Liver (tissue), 9 donors: ENCODE results near the gene PLA2G3. TPM values are rescaled to one million over a fixed set of nuclear protein-coding genes. Genes with fewer than 3 reads are reported as not detected.
A peak's percentile ranks its signal among the peaks of the same experiment; 100 is the strongest.

Source experiments
- DNase-seq: peaks from one replicate; pipeline ENCODE4 v3.0.0-alpha.2; 2017; ENCODE audit warnings: low spot score
- H3K27ac ChIP-seq, 2 donors: one replicate each; pipeline ENCODE4 v1.7.0; 2013; ENCODE audit warnings: inconsistent platforms in 2 of 2, low read length in 2 of 2, control low read depth in 1 of 2, low read depth in 1 of 2, mild to moderate bottlenecking in 1 of 2
- H3K27me3 ChIP-seq, 4 donors: one replicate each; pipeline versions ENCODE4 v1.6.1 to v1.7.0; 2013; ENCODE audit warnings: low read length in 3 of 4, inconsistent platforms in 1 of 4, mild to moderate bottlenecking in 1 of 4, moderate library complexity in 1 of 4; ENCODE audit not compliant: control insufficient read depth in 4 of 4, insufficient read depth in 4 of 4
- H3K36me3 ChIP-seq, 4 donors: one replicate each; pipeline versions ENCODE4 v1.6.1 to v1.7.0; 2013; ENCODE audit warnings: low read length in 3 of 4, mild to moderate bottlenecking in 3 of 4, low read depth in 1 of 4, moderate library complexity in 1 of 4; ENCODE audit not compliant: control insufficient read depth in 4 of 4, insufficient read depth in 3 of 4
- H3K4me1 ChIP-seq, 4 donors: one replicate each; pipeline versions ENCODE4 v1.6.1 to v1.7.0; 2013; ENCODE audit warnings: low read length in 3 of 4, mild to moderate bottlenecking in 3 of 4, moderate library complexity in 1 of 4; ENCODE audit not compliant: control insufficient read depth in 4 of 4, insufficient read depth in 4 of 4
- H3K4me3 ChIP-seq, 3 donors: one replicate each; pipeline versions ENCODE4 v1.6.1 to v1.7.0; 2013; ENCODE audit warnings: low read length in 3 of 3, control low read depth in 1 of 3, low read depth in 1 of 3, mild to moderate bottlenecking in 1 of 3
- H3K9ac ChIP-seq, 2 donors: one replicate each; pipeline ENCODE4 v1.7.0; 2013; ENCODE audit warnings: low read length in 2 of 2, mild to moderate bottlenecking in 2 of 2, moderate library complexity in 2 of 2, control low read depth in 1 of 2, low read depth in 1 of 2
- H3K9me3 ChIP-seq, 4 donors: one replicate each; pipeline versions ENCODE4 v1.6.1 to v1.7.0; 2013; ENCODE audit warnings: low read length in 3 of 4; ENCODE audit not compliant: control insufficient read depth in 4 of 4
- EGR1 ChIP-seq, 2 donors: IDR thresholded peaks; 2 replicates each; pipeline ENCODE4 v1.6.1; 2016 to 2018; ENCODE audit warnings: antibody characterized with exemption in 2 of 2, low read depth in 2 of 2
- FOXA1 ChIP-seq: IDR thresholded peaks from 2 replicates; pipeline ENCODE4 v1.6.1; 2016; ENCODE audit warnings: antibody characterized with exemption
- FOXA2 ChIP-seq: IDR thresholded peaks from 2 replicates; pipeline ENCODE4 v1.6.1; 2016; ENCODE audit warnings: antibody characterized with exemption
- GABPA ChIP-seq, 2 donors: IDR thresholded peaks in 1 of 2; conservative IDR thresholded peaks in 1 of 2; 2 replicates each; pipeline ENCODE4 v1.6.1; 2016; ENCODE audit warnings: antibody characterized with exemption in 2 of 2, mild to moderate bottlenecking in 1 of 2, moderate library complexity in 1 of 2
- HNF4A ChIP-seq, 2 donors: conservative IDR thresholded peaks; 2 replicates each; pipeline ENCODE4 v1.6.1; 2016; ENCODE audit warnings: antibody characterized with exemption in 2 of 2, mild to moderate bottlenecking in 2 of 2
- HNF4G ChIP-seq: IDR thresholded peaks from 2 replicates; pipeline ENCODE4 v1.6.1; 2016; ENCODE audit warnings: antibody characterized with exemption
- JUND ChIP-seq, 2 donors: IDR thresholded peaks; 2 replicates each; pipeline ENCODE4 v1.6.1; 2016; ENCODE audit warnings: antibody characterized with exemption in 2 of 2
- NR2F2 ChIP-seq: IDR thresholded peaks from 2 replicates; pipeline ENCODE4 v1.6.1; 2016; ENCODE audit warnings: antibody characterized with exemption
- RAD21 ChIP-seq, 2 donors: IDR thresholded peaks; 2 replicates each; pipeline ENCODE4 v1.6.1; 2016; ENCODE audit warnings: antibody characterized with exemption in 2 of 2, mild to moderate bottlenecking in 2 of 2
- RXRA ChIP-seq, 2 donors: IDR thresholded peaks; 2 replicates each; pipeline ENCODE4 v1.6.1; 2017 to 2018; ENCODE audit warnings: antibody characterized with exemption in 2 of 2, mild to moderate bottlenecking in 1 of 2
- SP1 ChIP-seq: IDR thresholded peaks from 2 replicates; pipeline ENCODE4 v1.6.1; 2018; ENCODE audit warnings: antibody characterized with exemption, mild to moderate bottlenecking
- TAF1 ChIP-seq: conservative IDR thresholded peaks from 2 replicates; pipeline ENCODE4 v1.6.1; 2016; ENCODE audit warnings: antibody characterized with exemption, mild to moderate bottlenecking
- YY1 ChIP-seq: IDR thresholded peaks from 2 replicates; pipeline ENCODE4 v1.6.1; 2016; ENCODE audit warnings: antibody characterized with exemption, mild to moderate bottlenecking
- WGBS: extraction: QIAGEN DNeasy Blood & Tissue Kit; methylation state at CpG from one replicate; pipeline ENCODE4 v1.1.7; 2013; 5-methylcytosine and 5-hydroxymethylcytosine counted together
- polyA plus RNA-seq, 2 donors: library from polyadenylated mRNA; stranded (reverse) in 1 of 2; unstranded in 1 of 2; fragments of 200-250 nt in 1 of 2; fragments of >200 nt in 1 of 2; fragmentation: Nextera tagmentation in 1 of 2; extraction: Ambion mirVana in 1 of 2; gene quantifications; one replicate each; pipeline versions ENCODE4 v1.2.1 to v1.2.3, GENCODE V29; 2013 to 2015
- total RNA-seq, 2 donors: library from RNA; depleted of rRNA; stranded (reverse); fragments of >200 nt; gene quantifications; one replicate each; pipeline ENCODE4 v1.2.3, GENCODE V29; 2014
- TF ChIP-seq, protein P1 (sequence below): fragments of 150-350 bp; IDR thresholded peaks from 2 replicates; pipeline ENCODE4 v1.5.1; 2017; ENCODE audit warnings: improper control_type of control experiment, low read depth, low read length; ENCODE audit not compliant: missing input control
- TF ChIP-seq, protein P2 (sequence below): IDR thresholded peaks from 2 replicates; pipeline ENCODE4 v1.6.1; 2016; ENCODE audit warnings: antibody characterized with exemption, mild to moderate bottlenecking
- TF ChIP-seq, protein P3 (sequence below): IDR thresholded peaks from 2 replicates; pipeline ENCODE4 v1.6.1; 2016; ENCODE audit warnings: antibody characterized with exemption
- TF ChIP-seq, protein P4 (sequence below): IDR thresholded peaks from 2 replicates; pipeline ENCODE4 v1.6.1; 2016; ENCODE audit warnings: antibody characterized with exemption
- TF ChIP-seq, protein P5 (sequence below): IDR thresholded peaks from 2 replicates; pipeline ENCODE4 v1.6.1; 2016; ENCODE audit warnings: antibody characterized with exemption
- donor health status: healthy.
- donor health status: healthy.
- donor health status: healthy.
- donor health status: healthy.
- donor health status: healthy.

The PLA2G3 gene
- total and polyA plus RNA-seq, 4 donors, result not detected

DNA sequence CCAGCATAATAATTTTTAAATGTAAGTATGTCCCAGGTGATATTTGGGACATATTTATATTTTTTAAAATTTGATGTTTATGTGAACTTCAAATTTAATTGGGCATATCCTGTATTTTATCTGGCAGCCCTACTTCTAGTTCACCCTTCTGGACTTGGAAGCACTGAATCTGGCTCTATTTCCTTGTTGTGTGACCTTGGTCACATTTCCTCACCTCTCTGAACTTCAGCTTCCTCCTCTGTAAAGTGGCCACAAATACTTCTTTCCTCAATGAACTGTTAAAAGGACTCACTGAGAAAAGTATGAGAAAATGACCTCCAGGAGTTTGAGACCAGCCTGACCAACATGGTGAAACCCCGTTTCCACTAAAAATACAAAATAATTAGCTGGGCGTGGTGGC lies 11.6 kb upstream of the PLA2G3 start:
- Histone ChIP-seq H3K36me3 (no peaks in the 10 kb centered on the region), H3K27me3 (no peaks in the 10 kb centered on the region), H3K4me1 (no peaks in the 10 kb centered on the region), H3K4me3 (no peak overlapping the region), H3K9ac (no peak overlapping the region), H3K27ac (no peak overlapping the region), H3K9me3 (peaks cover 0 to 7% (median 2%) of the 10 kb centered on the region in 4 donors)
- 86% methylated on average over 2 of the region's 2 CpGs for WGBS
- DNase-seq, result no peak
- TF ChIP-seq TAF1 (no peak), NR2F2 (peak; percentile 95)

DNA sequence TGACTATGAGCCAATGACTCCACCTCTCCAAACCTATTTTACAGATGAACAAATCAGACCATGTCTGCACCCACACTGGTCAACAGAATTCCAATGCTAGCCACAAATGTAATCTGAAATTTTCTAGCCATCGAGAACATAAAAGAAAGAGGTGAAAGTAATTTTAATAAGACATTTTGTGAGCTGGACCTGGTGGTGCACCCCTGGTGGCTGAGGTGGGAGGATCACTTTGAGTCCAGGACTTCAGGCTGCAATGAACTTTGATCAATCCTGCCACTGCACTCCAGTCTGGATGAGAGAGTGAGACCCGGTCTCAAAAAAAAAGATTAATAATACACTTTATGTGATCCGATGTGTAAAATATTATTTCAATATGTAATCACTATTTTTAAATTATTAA lies 10.3 kb upstream of the PLA2G3 start:
- TF ChIP-seq, protein P1, sequence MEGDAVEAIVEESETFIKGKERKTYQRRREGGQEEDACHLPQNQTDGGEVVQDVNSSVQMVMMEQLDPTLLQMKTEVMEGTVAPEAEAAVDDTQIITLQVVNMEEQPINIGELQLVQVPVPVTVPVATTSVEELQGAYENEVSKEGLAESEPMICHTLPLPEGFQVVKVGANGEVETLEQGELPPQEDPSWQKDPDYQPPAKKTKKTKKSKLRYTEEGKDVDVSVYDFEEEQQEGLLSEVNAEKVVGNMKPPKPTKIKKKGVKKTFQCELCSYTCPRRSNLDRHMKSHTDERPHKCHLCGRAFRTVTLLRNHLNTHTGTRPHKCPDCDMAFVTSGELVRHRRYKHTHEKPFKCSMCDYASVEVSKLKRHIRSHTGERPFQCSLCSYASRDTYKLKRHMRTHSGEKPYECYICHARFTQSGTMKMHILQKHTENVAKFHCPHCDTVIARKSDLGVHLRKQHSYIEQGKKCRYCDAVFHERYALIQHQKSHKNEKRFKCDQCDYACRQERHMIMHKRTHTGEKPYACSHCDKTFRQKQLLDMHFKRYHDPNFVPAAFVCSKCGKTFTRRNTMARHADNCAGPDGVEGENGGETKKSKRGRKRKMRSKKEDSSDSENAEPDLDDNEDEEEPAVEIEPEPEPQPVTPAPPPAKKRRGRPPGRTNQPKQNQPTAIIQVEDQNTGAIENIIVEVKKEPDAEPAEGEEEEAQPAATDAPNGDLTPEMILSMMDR, result peak; percentile 43
- TF ChIP-seq YY1 (no peak), HNF4A (conservative IDR thresholded peaks at IDR 0.05) (peak; percentile 57 to 80), GABPA (IDR thresholded peaks at IDR 0.05 in 1 of 2, conservative IDR thresholded peaks at IDR 0.05 in 1 of 2) (no peak), FOXA1 (no peak), NR2F2 (no peak), HNF4G (no peak), EGR1 (IDR thresholded peaks at IDR 0.05; ENCODE audit: low read depth in 2 of 2) (no peak), JUND (IDR thresholded peaks at IDR 0.05) (no peak), TAF1 (no peak), RXRA (IDR thresholded peaks at IDR 0.05) (no peak), FOXA2 (no peak), SP1 (peak; percentile 38), RAD21 (IDR thresholded peaks at IDR 0.05) (peak; percentile 17 to 48)
- TF ChIP-seq, protein P2, sequence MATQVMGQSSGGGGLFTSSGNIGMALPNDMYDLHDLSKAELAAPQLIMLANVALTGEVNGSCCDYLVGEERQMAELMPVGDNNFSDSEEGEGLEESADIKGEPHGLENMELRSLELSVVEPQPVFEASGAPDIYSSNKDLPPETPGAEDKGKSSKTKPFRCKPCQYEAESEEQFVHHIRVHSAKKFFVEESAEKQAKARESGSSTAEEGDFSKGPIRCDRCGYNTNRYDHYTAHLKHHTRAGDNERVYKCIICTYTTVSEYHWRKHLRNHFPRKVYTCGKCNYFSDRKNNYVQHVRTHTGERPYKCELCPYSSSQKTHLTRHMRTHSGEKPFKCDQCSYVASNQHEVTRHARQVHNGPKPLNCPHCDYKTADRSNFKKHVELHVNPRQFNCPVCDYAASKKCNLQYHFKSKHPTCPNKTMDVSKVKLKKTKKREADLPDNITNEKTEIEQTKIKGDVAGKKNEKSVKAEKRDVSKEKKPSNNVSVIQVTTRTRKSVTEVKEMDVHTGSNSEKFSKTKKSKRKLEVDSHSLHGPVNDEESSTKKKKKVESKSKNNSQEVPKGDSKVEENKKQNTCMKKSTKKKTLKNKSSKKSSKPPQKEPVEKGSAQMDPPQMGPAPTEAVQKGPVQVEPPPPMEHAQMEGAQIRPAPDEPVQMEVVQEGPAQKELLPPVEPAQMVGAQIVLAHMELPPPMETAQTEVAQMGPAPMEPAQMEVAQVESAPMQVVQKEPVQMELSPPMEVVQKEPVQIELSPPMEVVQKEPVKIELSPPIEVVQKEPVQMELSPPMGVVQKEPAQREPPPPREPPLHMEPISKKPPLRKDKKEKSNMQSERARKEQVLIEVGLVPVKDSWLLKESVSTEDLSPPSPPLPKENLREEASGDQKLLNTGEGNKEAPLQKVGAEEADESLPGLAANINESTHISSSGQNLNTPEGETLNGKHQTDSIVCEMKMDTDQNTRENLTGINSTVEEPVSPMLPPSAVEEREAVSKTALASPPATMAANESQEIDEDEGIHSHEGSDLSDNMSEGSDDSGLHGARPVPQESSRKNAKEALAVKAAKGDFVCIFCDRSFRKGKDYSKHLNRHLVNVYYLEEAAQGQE, result no peak
- TF ChIP-seq, protein P3, sequence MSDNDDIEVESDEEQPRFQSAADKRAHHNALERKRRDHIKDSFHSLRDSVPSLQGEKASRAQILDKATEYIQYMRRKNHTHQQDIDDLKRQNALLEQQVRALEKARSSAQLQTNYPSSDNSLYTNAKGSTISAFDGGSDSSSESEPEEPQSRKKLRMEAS, result no peak
- TF ChIP-seq, protein P4, sequence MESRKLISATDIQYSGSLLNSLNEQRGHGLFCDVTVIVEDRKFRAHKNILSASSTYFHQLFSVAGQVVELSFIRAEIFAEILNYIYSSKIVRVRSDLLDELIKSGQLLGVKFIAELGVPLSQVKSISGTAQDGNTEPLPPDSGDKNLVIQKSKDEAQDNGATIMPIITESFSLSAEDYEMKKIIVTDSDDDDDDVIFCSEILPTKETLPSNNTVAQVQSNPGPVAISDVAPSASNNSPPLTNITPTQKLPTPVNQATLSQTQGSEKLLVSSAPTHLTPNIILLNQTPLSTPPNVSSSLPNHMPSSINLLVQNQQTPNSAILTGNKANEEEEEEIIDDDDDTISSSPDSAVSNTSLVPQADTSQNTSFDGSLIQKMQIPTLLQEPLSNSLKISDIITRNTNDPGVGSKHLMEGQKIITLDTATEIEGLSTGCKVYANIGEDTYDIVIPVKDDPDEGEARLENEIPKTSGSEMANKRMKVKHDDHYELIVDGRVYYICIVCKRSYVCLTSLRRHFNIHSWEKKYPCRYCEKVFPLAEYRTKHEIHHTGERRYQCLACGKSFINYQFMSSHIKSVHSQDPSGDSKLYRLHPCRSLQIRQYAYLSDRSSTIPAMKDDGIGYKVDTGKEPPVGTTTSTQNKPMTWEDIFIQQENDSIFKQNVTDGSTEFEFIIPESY, result no peak
- TF ChIP-seq, protein P5, sequence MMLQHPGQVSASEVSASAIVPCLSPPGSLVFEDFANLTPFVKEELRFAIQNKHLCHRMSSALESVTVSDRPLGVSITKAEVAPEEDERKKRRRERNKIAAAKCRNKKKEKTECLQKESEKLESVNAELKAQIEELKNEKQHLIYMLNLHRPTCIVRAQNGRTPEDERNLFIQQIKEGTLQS, result no peak
- Histone ChIP-seq H3K4me1 (no peaks in the 10 kb centered on the region), H3K27ac (no peak overlapping the region), H3K9ac (no peak overlapping the region), H3K9me3 (peaks cover 0 to 7% (median 2%) of the 10 kb centered on the region in 4 donors), H3K27me3 (no peaks in the 10 kb centered on the region), H3K4me3 (no peak overlapping the region), H3K36me3 (no peaks in the 10 kb centered on the region)
- no peak for DNase-seq
- 39% methylated on average over 3 of the region's 3 CpGs for WGBS
